ENCODE data around the gene GTPBP1.

GRCh38 chr22:38719196-38719595 lies 13.5 kb downstream of the GTPBP1 start:
- TF ChIP-seq EP300 (IDR thresholded peaks at IDR 0.05) (no peak), CTCF (IDR thresholded peaks at IDR 0.05) (no peak), POLR2AphosphoS5 (IDR thresholded peaks at IDR 0.05) (no peak)
